GM19043 (cell line): ENCODE results near the gene MDFIC2.
"Not testable (repeated sequence)": the region's sequence is repeated elsewhere in the genome, so short reads cannot be mapped to it uniquely, and the experiment has no call there.

Experiments
- ATAC-seq: cut with Tn5 transposase; IDR thresholded peaks from one replicate; pipeline ENCODE4 v1.9.1; 2021; ENCODE audit warnings: low read depth; ENCODE audit not compliant: unreplicated experiment

MDFIC2 gene

GRCh38 chr3:70312336-70312735, at the start of gene MDFIC2:
MDFIC2 (minus strand) TSS chr3:70312638; CDS start chr3:70311973, 665 bp downstream.
- ATAC-seq, result no peak

GRCh38 chr3:70360979-70361760, 48.7 kb upstream of the MDFIC2 start:
- ATAC-seq, result peak; percentile 68

- ATAC-seq, result no peak
Measured at GRCh38 chr3:70359711-70360110, 47.3 kb upstream of the MDFIC2 start.

GRCh38 chr3:70358978-70359580, 46.6 kb upstream of the MDFIC2 start:
- peak; percentile 46 for ATAC-seq

DNA sequence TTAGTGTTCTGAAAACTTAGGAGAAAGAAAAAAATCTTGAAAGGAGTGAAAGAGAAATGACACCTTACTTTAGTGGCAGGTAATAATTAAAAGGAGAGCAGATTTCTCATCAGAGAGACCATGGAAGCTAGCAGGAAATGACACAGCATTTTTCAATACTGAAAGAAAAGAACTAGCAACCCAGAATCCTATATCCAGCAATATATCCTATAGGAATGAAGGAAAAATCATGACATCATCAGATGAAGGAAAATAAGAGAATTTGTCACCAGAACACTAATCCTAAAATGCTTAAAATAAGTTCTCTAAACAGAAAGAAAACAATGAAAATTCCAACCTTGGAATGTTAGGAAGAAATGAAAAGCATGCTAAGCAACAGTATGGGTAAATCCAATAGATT, 39.8 kb upstream of the MDFIC2 start:
- ATAC-seq, result no peak

DNA sequence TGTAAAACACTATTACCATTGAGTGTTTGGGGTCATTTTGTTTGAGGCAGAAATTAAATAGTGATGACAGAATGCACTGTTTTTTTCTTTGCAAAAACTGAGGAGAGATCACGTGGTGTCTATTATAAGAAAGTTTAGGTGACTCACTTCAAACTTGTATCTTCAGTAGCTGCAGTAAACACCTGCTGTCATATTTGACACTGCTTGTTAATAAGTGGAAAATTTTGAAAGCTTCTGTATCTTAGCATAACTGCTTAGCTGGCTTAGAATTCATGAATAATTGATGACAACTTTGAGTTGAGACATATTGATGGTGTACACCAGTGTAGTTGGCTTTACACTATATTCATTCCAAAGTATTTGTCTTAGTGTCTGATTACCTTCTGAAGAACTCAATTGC, 29.7 kb upstream of the MDFIC2 start:
- no peak for ATAC-seq

GRCh38 chr3:70336885-70337284, 24.4 kb upstream of the MDFIC2 start:
- not testable (repeated sequence) for ATAC-seq

DNA sequence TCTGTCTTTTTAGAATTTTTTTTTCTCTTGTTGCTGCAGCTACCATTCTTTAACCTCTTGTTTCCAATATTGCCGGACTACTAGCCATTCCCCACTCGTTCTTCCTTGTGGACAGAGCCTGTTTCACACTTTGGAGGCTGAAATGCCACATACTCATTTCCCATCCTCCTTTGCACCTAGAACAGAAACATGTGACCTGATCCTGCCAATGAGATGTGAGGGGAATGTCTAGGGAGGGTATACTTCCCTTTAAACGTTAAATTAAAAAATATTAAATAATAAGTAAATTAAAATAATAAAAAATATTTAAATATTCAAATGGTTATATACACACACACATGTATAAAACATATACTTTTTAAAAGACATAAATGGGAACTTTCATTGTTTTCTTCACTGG, 20.6 kb upstream of the MDFIC2 start:
- ATAC-seq, result no peak

GRCh38 chr3:70315021-70315420, 2.6 kb upstream of the MDFIC2 start:
- ATAC-seq, result no peak

- ATAC-seq, result no peak
Measured at GRCh38 chr3:70310809-70311208, 1.6 kb downstream of the MDFIC2 start.

DNA sequence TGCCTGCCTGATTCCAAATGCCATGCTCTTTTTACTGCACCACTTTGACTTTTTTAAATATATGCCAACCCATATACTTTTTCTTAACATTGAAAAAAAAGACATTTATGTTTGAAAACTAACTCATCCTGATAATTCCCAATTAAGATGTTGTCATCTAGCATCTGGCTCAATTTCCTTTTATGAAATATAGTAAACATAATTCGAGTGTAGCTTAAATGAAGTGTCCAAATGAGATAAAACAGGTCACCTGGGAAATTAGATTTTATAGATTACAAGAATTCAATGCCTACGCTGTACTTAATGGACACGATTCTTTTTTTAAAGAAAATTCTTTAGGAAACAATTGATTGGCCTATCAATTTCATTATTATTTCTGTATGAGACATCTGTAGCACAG, 2.8 kb downstream of the MDFIC2 start:
- no peak for ATAC-seq

GRCh38 chr3:70308760-70309159, 3.7 kb downstream of the MDFIC2 start:
- ATAC-seq, result no peak

DNA sequence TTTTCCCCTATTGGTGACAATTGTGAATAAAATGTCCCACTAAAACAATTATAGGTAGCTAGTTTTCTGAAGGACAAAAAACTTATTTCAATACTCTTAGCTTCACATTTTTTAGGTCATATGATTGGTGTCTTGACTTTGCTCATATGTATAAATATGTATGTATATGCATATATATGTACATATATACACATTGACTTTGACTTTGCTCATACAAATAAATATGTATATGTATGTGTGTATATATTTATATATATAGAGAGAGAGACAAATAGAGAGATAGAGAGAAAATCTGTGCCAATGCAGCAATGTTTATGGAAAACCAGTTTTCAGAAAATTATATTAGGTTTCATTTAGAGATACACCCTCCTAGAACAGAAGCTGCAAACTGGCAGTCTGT, 5.7 kb downstream of the MDFIC2 start:
- ATAC-seq, result no peak

DNA sequence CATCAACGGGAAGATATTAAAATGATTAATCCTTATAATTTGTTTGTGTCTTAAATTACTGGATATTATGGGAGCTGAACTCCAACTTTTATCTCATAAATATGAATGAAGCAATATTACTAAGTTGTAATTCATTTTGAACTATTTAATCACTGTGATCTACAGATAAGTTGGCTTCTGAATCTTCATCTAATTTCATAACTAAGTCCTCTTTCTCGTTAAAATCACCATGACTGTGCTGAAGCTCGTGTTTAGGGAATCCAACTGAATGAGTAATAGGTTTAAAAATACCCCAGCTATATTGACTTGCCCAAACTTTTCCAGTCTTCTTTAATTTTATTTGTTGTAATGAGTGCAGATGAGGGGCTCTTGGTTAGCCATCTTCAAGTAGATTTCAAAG, 14.1 kb downstream of the MDFIC2 start:
- ATAC-seq, result no peak

DNA sequence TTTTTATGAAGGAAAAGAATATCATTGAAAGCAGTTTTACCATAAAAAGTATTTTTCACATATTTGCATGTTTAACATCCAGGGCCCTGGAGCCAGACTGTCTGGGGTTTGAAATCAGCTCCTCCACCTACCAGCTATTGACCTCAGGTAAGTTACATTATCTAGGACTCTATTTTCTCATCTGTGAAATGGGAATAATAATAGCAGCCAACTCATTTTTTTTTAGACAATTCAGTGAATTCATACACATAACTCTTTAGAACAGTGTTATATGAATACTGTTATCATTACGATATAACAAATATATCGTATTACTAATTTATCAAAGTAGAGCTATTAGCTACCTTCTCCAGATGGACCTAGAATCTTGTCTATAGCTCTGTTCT, 21.3 kb downstream of the MDFIC2 start:
- ATAC-seq, result no peak

DNA sequence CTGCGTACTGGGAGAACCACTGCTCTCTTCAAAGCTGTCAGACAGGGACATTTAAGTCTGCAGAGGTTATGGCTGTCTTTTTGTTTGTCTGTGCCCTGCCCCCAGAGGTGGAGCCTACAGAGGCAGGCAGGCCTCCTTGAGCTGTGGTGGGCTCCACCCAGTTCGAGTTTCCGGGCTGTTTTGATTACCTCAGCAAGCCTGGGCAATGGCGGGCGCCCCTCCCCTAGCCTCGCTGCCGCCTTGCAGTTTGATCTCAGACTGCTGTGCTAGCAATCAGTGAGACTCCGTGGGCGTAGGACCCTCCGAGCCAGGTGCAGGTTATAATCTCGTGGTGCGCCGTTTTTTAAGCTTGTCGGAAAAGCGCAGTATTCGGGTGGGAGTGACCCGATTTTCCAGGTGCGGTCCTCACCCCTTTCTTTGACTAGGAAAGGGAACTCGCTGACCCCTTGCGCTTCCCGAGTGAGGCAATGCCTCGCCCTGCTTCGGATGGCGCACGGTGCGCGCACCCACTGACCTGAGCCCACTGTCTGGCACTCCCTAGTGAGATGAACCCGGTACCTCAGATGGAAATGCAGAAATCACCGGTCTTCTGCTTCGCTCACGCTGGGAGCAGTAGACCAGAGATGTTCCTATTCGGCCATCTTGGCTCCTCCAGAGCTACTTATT, 21.9 kb downstream of the MDFIC2 start:
- ATAC-seq, result not testable (repeated sequence)

GRCh38 chr3:70281663-70282062, 30.8 kb downstream of the MDFIC2 start:
- ATAC-seq, result no peak

DNA sequence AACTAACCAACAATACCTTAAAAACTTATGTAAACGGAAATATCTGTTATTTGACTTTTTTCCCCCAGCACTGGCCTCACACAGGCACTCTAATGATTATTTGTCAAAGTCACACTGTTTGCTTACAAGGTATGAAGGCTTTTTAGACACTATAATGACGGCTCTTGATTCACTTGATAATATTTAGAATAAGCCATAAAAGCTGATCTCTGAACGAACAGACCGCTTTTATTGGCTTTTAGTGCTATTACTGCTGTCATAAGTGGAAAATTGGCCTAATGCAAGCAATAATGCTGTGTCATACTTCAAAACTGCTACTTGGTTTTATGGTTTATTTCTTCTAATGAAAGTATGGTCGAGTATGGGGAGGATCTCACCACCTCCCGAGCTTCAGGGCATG, 35.1 kb downstream of the MDFIC2 start:
- no peak for ATAC-seq

DNA sequence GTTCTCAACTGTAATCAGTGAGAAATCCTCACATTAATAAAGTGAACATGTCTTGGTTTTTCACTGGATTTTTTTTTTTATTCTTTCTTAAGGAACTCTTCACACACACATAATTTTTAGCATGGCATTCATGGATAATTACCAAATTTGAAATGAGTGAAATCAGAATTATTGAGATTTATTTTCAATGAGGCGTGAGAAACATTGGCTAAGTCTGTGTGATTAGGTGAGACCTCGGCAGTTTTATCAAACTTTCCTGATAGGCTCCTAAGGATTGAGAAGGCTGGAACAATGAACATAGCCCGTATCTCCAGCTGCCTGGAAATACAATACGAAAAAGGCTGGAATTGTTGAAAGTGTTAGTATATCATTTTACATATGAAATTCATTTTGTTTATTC, 35.5 kb downstream of the MDFIC2 start:
- no peak for ATAC-seq

DNA sequence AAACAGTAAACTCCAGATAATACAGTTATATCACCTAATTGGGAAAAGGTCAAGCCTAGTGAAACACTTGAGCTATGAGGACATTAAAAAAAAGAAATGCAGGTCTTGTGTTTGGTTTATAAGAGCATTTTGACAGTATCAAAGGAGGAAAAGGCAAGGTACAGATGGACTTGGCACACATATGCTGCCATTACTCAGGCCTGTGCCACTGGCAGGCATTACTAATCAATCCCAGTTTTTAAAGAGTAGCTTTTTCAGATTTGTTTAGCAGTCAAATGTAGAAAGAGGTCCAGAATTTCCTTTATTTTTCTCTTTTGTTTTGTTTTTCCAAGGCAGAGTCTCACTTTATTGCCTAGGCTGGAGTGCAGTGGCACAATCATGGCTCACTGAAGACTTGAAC, 38.9 kb downstream of the MDFIC2 start:
- no peak for ATAC-seq

DNA sequence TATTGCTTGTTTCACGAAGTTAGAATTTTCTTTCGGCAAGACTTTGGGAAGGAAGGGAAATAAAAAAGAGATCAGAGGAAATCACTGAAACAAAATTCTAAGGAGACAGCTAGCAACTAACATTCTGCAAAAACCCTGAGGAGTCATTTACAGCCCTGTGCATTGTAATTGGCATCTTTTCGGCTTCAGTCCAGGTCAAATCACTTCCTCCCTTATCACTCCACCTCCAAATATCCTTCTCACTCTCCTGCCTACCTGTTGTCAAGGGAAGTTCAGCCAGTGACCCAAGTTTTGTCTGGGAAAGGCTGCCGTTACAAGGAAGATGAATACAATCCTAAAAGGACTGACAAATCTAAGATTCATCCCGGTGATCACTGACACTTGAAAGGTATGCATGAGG, 39.6 kb downstream of the MDFIC2 start:
- ATAC-seq, result no peak
